HepG2 (cell line): ENCODE results near the gene ADARB2.

Experiments used
- DPF2 ChIP-seq: sonication (generic); formaldehyde crosslinking; IDR thresholded peaks from 2 replicates; pipeline ENCODE4 v1.4.0; 2020; ENCODE audit warnings: mild to moderate bottlenecking, low read depth, missing genetic modification reagents, borderline replicate concordance
- FOXM1 ChIP-seq: sonication (generic); formaldehyde crosslinking; IDR thresholded peaks from 2 replicates; pipeline ENCODE4 v1.5.0; 2020; ENCODE audit warnings: missing genetic modification reagents
- HDAC2 ChIP-seq: sonication (generic); formaldehyde crosslinking; IDR thresholded peaks from 2 replicates; pipeline ENCODE4 v1.4.0; 2020; ENCODE audit warnings: missing genetic modification reagents
- SOX13 ChIP-seq, 3 experiments: fragments of 450-650 bp in 1 of 3; sonication (generic) in 1 of 3; formaldehyde crosslinking in 1 of 3; IDR thresholded peaks in 2 of 3; conservative IDR thresholded peaks in 1 of 3; 2 replicates each; pipeline versions ENCODE4 v1.5.0 to v1.6.1; 2016 to 2020; ENCODE audit warnings: antibody characterized with exemption in 1 of 3, mild to moderate bottlenecking in 1 of 3, missing compliant biosample characterization in 1 of 3, missing genetic modification reagents in 1 of 3, moderate library complexity in 1 of 3
- TCF7L2 ChIP-seq: IDR thresholded peaks from 2 replicates; pipeline ENCODE4 v1.6.1; 2011; ENCODE audit warnings: mild to moderate bottlenecking, low read depth, low read length, moderate library complexity
- ZNF776 ChIP-seq: sonication (generic); formaldehyde crosslinking; IDR thresholded peaks from 2 replicates; pipeline ENCODE4 v1.4.0; 2020; ENCODE audit warnings: mild to moderate bottlenecking, missing genetic modification reagents
- TF ChIP-seq, protein P1 (sequence below): sonication (generic); formaldehyde crosslinking; IDR thresholded peaks from 2 replicates; pipeline ENCODE4 v1.4.0; 2020; ENCODE audit warnings: missing genetic modification reagents
- TF ChIP-seq, protein P2 (sequence below): sonication (generic); formaldehyde crosslinking; IDR thresholded peaks from 2 replicates; pipeline ENCODE4 v1.4.0; 2020; ENCODE audit warnings: mild to moderate bottlenecking, missing genetic modification reagents
- TF ChIP-seq, protein P3 (sequence below): sonication (generic); formaldehyde crosslinking; IDR thresholded peaks from 2 replicates; pipeline ENCODE4 v1.8.0; 2022; ENCODE audit warnings: missing genetic modification reagents, mild to moderate bottlenecking, borderline replicate concordance
- TF ChIP-seq, protein P4 (sequence below): sonication (generic); formaldehyde crosslinking; IDR thresholded peaks from 2 replicates; pipeline ENCODE4 v1.5.0; 2020; ENCODE audit warnings: mild to moderate bottlenecking, missing genetic modification reagents, moderate library complexity

DNA sequence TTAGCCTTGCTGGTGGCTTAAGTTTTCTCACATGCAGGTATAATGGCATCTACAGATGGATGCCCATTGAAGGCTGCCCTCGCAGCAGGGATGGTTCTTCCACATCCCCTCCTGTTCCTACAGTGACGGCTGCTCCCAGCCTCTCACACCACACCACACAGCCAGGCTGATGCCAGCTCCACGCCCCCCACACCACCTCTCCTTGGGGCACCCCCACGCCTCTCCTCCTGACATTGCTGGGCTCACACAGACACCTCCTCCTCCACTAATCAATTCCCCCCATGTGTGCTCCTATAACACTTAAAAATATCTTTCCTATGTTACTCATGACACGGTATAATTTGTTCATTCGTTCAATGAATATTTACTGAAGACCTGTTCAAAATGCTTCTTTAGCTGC, 437.1 kb downstream of the ADARB2 start:
- no peak for TF ChIP-seq TCF7L2
- TF ChIP-seq, protein P1, sequence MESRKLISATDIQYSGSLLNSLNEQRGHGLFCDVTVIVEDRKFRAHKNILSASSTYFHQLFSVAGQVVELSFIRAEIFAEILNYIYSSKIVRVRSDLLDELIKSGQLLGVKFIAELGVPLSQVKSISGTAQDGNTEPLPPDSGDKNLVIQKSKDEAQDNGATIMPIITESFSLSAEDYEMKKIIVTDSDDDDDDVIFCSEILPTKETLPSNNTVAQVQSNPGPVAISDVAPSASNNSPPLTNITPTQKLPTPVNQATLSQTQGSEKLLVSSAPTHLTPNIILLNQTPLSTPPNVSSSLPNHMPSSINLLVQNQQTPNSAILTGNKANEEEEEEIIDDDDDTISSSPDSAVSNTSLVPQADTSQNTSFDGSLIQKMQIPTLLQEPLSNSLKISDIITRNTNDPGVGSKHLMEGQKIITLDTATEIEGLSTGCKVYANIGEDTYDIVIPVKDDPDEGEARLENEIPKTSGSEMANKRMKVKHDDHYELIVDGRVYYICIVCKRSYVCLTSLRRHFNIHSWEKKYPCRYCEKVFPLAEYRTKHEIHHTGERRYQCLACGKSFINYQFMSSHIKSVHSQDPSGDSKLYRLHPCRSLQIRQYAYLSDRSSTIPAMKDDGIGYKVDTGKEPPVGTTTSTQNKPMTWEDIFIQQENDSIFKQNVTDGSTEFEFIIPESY (CRISPR knock-in tag), result no peak
- TF ChIP-seq, protein P2, sequence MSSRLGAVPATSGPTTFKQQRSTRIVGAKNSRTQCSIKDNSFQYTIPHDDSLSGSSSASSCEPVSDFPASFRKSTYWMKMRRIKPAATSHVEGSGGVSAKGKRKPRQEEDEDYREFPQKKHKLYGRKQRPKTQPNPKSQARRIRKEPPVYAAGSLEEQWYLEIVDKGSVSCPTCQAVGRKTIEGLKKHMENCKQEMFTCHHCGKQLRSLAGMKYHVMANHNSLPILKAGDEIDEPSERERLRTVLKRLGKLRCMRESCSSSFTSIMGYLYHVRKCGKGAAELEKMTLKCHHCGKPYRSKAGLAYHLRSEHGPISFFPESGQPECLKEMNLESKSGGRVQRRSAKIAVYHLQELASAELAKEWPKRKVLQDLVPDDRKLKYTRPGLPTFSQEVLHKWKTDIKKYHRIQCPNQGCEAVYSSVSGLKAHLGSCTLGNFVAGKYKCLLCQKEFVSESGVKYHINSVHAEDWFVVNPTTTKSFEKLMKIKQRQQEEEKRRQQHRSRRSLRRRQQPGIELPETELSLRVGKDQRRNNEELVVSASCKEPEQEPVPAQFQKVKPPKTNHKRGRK (CRISPR knock-in tag), result no peak
- TF ChIP-seq FOXM1 (CRISPR knock-in tag), result no peak
- no peak for TF ChIP-seq ZNF776 (CRISPR knock-in tag)
- TF ChIP-seq, protein P3, sequence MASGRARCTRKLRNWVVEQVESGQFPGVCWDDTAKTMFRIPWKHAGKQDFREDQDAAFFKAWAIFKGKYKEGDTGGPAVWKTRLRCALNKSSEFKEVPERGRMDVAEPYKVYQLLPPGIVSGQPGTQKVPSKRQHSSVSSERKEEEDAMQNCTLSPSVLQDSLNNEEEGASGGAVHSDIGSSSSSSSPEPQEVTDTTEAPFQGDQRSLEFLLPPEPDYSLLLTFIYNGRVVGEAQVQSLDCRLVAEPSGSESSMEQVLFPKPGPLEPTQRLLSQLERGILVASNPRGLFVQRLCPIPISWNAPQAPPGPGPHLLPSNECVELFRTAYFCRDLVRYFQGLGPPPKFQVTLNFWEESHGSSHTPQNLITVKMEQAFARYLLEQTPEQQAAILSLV (CRISPR knock-in tag), result no peak
- no peak for TF ChIP-seq DPF2 (CRISPR knock-in tag)
- TF ChIP-seq, protein P4, sequence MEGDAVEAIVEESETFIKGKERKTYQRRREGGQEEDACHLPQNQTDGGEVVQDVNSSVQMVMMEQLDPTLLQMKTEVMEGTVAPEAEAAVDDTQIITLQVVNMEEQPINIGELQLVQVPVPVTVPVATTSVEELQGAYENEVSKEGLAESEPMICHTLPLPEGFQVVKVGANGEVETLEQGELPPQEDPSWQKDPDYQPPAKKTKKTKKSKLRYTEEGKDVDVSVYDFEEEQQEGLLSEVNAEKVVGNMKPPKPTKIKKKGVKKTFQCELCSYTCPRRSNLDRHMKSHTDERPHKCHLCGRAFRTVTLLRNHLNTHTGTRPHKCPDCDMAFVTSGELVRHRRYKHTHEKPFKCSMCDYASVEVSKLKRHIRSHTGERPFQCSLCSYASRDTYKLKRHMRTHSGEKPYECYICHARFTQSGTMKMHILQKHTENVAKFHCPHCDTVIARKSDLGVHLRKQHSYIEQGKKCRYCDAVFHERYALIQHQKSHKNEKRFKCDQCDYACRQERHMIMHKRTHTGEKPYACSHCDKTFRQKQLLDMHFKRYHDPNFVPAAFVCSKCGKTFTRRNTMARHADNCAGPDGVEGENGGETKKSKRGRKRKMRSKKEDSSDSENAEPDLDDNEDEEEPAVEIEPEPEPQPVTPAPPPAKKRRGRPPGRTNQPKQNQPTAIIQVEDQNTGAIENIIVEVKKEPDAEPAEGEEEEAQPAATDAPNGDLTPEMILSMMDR (CRISPR knock-in tag), result no peak
- TF ChIP-seq HDAC2 (CRISPR knock-in tag), result no peak
- TF ChIP-seq SOX13 (IDR thresholded peaks at IDR 0.05), result no peak
- TF ChIP-seq SOX13 (CRISPR knock-in tag; conservative IDR thresholded peaks at IDR 0.05 in 1 of 2, IDR thresholded peaks at IDR 0.05 in 1 of 2), result no peak
